Activated CD4-positive, alpha-beta T cell treated with anti-CD3 and anti-CD28 coated beads, Interleukin-2, amount 10 ng/mL, durations not matched to agents 7 days and 5 days (primary cell): ENCODE data around the gene UBE2C. TPM values are rescaled to one million over a fixed set of nuclear protein-coding genes. Genes with fewer than 3 reads are reported as not detected.

Source experiments
- CTCF ChIA-PET: fragments of 350-600 bp; sonication (Branson Sonifier 250); formaldehyde crosslinking; loops from one replicate; lab custom pipeline; 2021; ENCODE audit warnings: antibody characterized with exemption; lab: Charles Lee
- POLR2A ChIA-PET: fragments of 350-600 bp; sonication (Branson Sonifier 250); formaldehyde crosslinking; loops from one replicate; lab custom pipeline; 2021; ENCODE audit warnings: antibody characterized with exemption; lab: Charles Lee
- DNase-seq: peaks from one replicate; pipeline ENCODE4 v3.0.0-alpha.2; 2020
- H3K27ac Mint-ChIP-seq: one replicate; pipeline ENCODE4 v1.8.0; 2021; ENCODE audit warnings: mild to moderate bottlenecking, moderate library complexity, mixed read lengths
- H3K27me3 Mint-ChIP-seq: one replicate; pipeline ENCODE4 v1.8.0; 2021; ENCODE audit warnings: mixed read lengths
- H3K36me3 Mint-ChIP-seq: one replicate; pipeline ENCODE4 v1.8.0; 2021; ENCODE audit warnings: low read depth, mixed read lengths
- H3K4me1 Mint-ChIP-seq: one replicate; pipeline ENCODE4 v1.8.0; 2021; ENCODE audit warnings: mixed read lengths
- H3K4me3 Mint-ChIP-seq: one replicate; pipeline ENCODE4 v1.8.0; 2021; ENCODE audit warnings: mild to moderate bottlenecking, moderate library complexity, mixed read lengths
- H3K9me3 Mint-ChIP-seq: one replicate; pipeline ENCODE4 v1.8.0; 2021; ENCODE audit warnings: mixed read lengths
- total RNA-seq, 2 experiments: library from RNA; stranded (reverse); gene quantifications; one replicate each; pipeline ENCODE4 v1.2.3, GENCODE V29; 2021

UBE2C gene
- total RNA-seq, 2 experiments from 2014 or later = 232 to 244 TPM

- Mint-ChIP-seq H3K4me1 (peaks cover 28% of the 10 kb centered on the region), H3K36me3 (peaks cover 54% of the 10 kb centered on the region), H3K27me3 (no peaks in the 10 kb centered on the region), H3K27ac (no peak overlapping the region), H3K4me3 (no peak overlapping the region), H3K9me3 (no peaks in the 10 kb centered on the region)
- ChIA-PET POLR2A (no interaction called here), CTCF (interaction anchor here (0.6 to 1.7 kb wide), 2 partner anchors 11 to 159 kb away, joined by 3 to 6 read pairs; no protein-coding TSS in a partner anchor)
- no peak for DNase-seq
These were observed 2.1 kb upstream of the UBE2C start for GRCh38 chr20:45810191-45810970.

DNA sequence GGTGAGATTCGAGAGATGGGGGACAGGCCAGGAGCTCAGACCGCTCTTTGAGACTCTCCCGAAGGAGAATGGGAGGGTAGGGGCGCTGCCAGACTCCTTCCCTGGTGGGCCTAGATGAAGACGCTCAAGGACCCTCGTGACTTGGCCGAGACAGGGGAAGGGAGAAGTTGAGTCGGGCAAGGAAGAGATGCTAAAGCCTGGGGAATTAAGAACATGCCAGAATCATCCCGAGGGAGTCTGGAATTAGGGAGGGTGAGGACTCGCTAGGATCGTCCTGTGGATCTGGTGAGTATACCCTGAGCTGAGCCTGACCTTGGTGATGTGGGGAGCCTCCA, 529 bp downstream of the UBE2C start:
- peaks cover 64% of the 10 kb centered on the region for H3K36me3 Mint-ChIP-seq
- CTCF ChIA-PET = interaction anchor here (0.7 to 1.3 kb wide), 2 partner anchors 16 to 60 kb away, joined by 3 to 5 read pairs; no protein-coding TSS in a partner anchor
- H3K4me1 Mint-ChIP-seq = peaks cover 39% of the 10 kb centered on the region

GRCh38 chr20:45813489-45813888, 1.0 kb downstream of the UBE2C start:
- Mint-ChIP-seq H3K27me3 (no peaks in the 10 kb centered on the region), H3K9me3 (no peaks in the 10 kb centered on the region), H3K36me3 (peaks cover 64% of the 10 kb centered on the region), H3K27ac (peak overlapping the region; percentile 93), H3K4me3 (peak overlapping the region; percentile 96), H3K4me1 (peaks cover 39% of the 10 kb centered on the region)
- ChIA-PET POLR2A (no interaction called here), CTCF (interaction anchor here (0.7 to 1.6 kb wide), 4 partner anchors 9 to 59 kb away, joined by 3 to 5 read pairs (median 4); no protein-coding TSS in a partner anchor)
- DNase-seq = no peak

More for the DNA sequence above, 529 bp downstream of the UBE2C start:
- Mint-ChIP-seq H3K27ac (peak overlapping the region; percentile 93), H3K9me3 (no peaks in the 10 kb centered on the region), H3K27me3 (no peaks in the 10 kb centered on the region), H3K4me3 (peak overlapping the region; percentile 96)
- DNase-seq = no peak
- POLR2A ChIA-PET = interaction anchor here (0.9 kb wide), 1 partner anchor 21 kb away, joined by 4 read pairs; the partner anchor contains the start of gene SNX21

DNA sequence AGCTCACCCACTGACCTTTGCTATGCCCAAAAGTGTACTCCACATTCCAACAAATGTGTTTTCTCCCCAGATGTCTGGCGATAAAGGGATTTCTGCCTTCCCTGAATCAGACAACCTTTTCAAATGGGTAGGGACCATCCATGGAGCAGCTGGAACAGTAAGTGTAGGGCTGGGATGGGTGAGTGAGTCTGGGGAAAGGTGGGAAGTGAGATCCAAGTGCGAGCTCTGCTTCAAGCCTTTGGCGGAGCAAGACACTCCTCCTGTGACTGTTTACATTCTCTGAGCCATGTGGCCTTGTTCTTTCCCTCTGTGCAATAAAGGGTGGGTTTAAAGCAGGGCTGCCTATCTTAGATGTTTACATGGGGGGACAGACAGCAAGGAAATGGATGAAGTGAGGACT, 1.9 kb downstream of the UBE2C start:
- peaks cover 62% of the 10 kb centered on the region for H3K36me3 Mint-ChIP-seq
- H3K27me3 Mint-ChIP-seq = no peaks in the 10 kb centered on the region
- DNase-seq = no peak
- H3K4me1 Mint-ChIP-seq = peaks cover 39% of the 10 kb centered on the region
- ChIA-PET CTCF (interaction anchor here (0.6 to 1.6 kb wide), 4 partner anchors 10 to 930 kb away, joined by 3 to 5 read pairs (median 4); no protein-coding TSS in a partner anchor), POLR2A (no interaction called here)
- H3K27ac Mint-ChIP-seq = no peak overlapping the region
- no peak overlapping the region for H3K4me3 Mint-ChIP-seq
- no peaks in the 10 kb centered on the region for H3K9me3 Mint-ChIP-seq

DNA sequence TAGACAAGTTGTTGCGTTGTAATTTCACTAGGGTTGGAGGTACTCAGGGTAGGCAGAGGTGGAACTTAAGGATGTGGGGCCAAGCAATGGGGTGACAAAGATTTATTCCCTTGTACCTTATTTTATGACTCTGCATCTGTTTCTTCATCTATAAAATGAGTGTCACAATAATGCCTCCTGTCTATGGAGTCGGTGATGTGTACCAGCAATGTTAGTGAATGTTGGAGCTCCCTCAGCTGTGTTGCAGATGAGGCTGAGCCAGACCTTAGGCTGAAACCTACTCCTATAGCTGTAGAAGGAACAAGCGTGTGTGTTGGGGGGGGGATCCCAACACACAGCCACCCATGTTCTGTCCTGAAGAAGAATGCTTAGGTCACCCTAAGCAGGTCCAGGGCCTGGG, 4.5 kb downstream of the UBE2C start:
- peaks cover 1% of the 10 kb centered on the region for H3K27me3 Mint-ChIP-seq
- ChIA-PET POLR2A (no interaction called here), CTCF (interaction anchor here (0.8 kb wide), 1 partner anchor 170 kb away, joined by 3 read pairs; no protein-coding TSS in a partner anchor)
- no peak for DNase-seq
- peaks cover 42% of the 10 kb centered on the region for H3K36me3 Mint-ChIP-seq
- H3K9me3 Mint-ChIP-seq = no peaks in the 10 kb centered on the region
- peaks cover 32% of the 10 kb centered on the region for H3K4me1 Mint-ChIP-seq
- no peak overlapping the region for H3K4me3 Mint-ChIP-seq
- H3K27ac Mint-ChIP-seq = peak overlapping the region; percentile 39

GRCh38 chr20:45817376-45818194, 5.1 kb downstream of the UBE2C start:
- H3K27me3 Mint-ChIP-seq = peaks cover 8% of the 10 kb centered on the region
- H3K27ac Mint-ChIP-seq = no peak overlapping the region
- H3K36me3 Mint-ChIP-seq = peaks cover 37% of the 10 kb centered on the region
- CTCF ChIA-PET = interaction anchor here (0.8 to 1.3 kb wide), 2 partner anchors 152 to 169 kb away, joined by 3 read pairs; no protein-coding TSS in a partner anchor
- no peak overlapping the region for H3K4me3 Mint-ChIP-seq
- no peak for DNase-seq
- peaks cover 30% of the 10 kb centered on the region for H3K4me1 Mint-ChIP-seq
- POLR2A ChIA-PET = no interaction called here
- no peaks in the 10 kb centered on the region for H3K9me3 Mint-ChIP-seq

DNA sequence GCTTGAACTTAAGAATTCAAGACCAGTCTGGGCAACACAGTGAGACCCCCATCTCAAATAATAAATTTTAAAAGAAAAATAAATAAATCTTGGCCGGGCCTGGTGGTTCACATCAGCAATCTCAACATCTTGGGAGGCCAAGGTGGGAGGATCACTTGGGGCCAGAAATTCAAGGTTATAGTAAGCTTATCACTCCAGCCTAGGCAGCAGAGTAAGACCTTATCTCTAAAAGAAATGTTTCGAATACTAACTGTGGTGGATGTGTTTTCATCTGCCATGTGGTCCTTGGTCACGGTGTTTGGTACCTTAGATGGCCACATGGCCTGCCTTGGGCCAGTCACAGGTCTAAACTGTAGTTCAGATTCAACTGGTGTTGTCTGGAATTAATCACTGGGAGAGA, 5.8 kb downstream of the UBE2C start:
- no peak for DNase-seq
- Mint-ChIP-seq H3K36me3 (peaks cover 31% of the 10 kb centered on the region), H3K27me3 (peaks cover 14% of the 10 kb centered on the region), H3K4me1 (peaks cover 27% of the 10 kb centered on the region), H3K27ac (no peak overlapping the region), H3K4me3 (no peak overlapping the region), H3K9me3 (no peaks in the 10 kb centered on the region)
- CTCF ChIA-PET = interaction anchor here (0.9 to 1.3 kb wide), 3 partner anchors 10 to 152 kb away, joined by 3 read pairs; no protein-coding TSS in a partner anchor
- POLR2A ChIA-PET = no interaction called here

- POLR2A ChIA-PET = no interaction called here
- H3K4me1 Mint-ChIP-seq = peaks cover 29% of the 10 kb centered on the region
These were observed 7.0 kb downstream of the UBE2C start for GRCh38 chr20:45819466-45819865.

DNA sequence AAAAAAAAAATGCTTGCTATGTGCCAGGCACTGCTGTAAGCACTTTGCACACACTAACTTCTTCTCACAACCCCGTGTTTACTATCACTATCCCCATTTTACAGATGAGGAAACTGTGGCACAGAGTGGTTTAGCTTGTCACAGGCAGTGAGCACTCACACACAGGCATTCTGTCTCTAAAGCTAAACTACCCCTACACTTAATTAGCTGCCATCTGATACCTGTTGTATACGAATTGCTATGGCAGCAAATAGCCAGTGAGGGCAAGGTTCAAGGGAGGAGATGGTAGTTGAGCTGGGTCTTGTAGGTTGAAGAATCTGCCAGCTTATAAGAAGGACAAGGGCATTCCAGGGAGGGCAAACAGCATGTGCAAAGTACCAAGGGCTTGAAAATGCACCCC, 9.5 kb downstream of the UBE2C start:
- no peak overlapping the region for H3K27ac Mint-ChIP-seq
- no peak for DNase-seq
- ChIA-PET POLR2A (no interaction called here), CTCF (interaction anchor here (0.6 to 0.9 kb wide), 3 partner anchors 10 to 273 kb away, joined by 3 read pairs; no protein-coding TSS in a partner anchor)
- peaks cover 6% of the 10 kb centered on the region for H3K36me3 Mint-ChIP-seq
- H3K4me1 Mint-ChIP-seq = peaks cover 22% of the 10 kb centered on the region
- H3K4me3 Mint-ChIP-seq = no peak overlapping the region
- no peaks in the 10 kb centered on the region for H3K9me3 Mint-ChIP-seq
- peaks cover 29% of the 10 kb centered on the region for H3K27me3 Mint-ChIP-seq

More at GRCh38 chr20:45819466-45819865, 7.0 kb downstream of the UBE2C start:
- Mint-ChIP-seq H3K9me3 (no peaks in the 10 kb centered on the region), H3K27ac (no peak overlapping the region), H3K36me3 (peaks cover 22% of the 10 kb centered on the region), H3K27me3 (peaks cover 26% of the 10 kb centered on the region), H3K4me3 (no peak overlapping the region)
- CTCF ChIA-PET = interaction anchor here (0.6 to 1.1 kb wide), 4 partner anchors 8 to 1781 kb away, joined by 3 to 4 read pairs (median 3); no protein-coding TSS in a partner anchor
- no peak for DNase-seq

DNA sequence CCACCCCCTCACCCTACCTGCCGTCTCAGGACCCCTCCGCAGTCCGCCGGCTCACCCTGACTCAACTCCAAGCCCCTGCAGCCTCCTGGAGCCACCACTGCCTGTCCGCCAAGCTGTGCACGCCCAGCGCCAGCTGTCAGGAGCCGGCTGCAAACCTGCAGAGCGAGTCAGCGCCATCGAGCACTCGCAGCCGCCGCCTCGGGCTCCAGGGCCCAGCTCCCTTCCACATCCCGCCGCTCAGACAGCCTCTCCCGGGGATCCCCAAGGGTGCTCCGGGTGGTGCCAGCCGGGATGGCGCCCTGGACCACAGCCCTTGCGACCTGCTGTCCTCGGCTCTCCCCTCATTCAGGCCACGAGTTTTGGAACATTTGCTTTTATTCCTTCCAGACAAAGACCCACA, 10.4 kb downstream of the UBE2C start:
- no peak overlapping the region for H3K27ac Mint-ChIP-seq
- peaks cover 29% of the 10 kb centered on the region for H3K27me3 Mint-ChIP-seq
- ChIA-PET CTCF (interaction anchor here (0.7 to 1.0 kb wide), 2 partner anchors 9 to 23 kb away, joined by 3 read pairs; no protein-coding TSS in a partner anchor), POLR2A (no interaction called here)
- H3K4me3 Mint-ChIP-seq = no peak overlapping the region
- DNase-seq = no peak
- no peaks in the 10 kb centered on the region for H3K9me3 Mint-ChIP-seq
- H3K36me3 Mint-ChIP-seq = peaks cover under 1% of the 10 kb centered on the region
- peaks cover 19% of the 10 kb centered on the region for H3K4me1 Mint-ChIP-seq

- peak; percentile 64 for DNase-seq
- Mint-ChIP-seq H3K4me3 (peak overlapping the region; percentile 60), H3K4me1 (peaks cover 19% of the 10 kb centered on the region), H3K27me3 (peaks cover 29% of the 10 kb centered on the region), H3K27ac (peak overlapping the region; percentile 51), H3K36me3 (no peaks in the 10 kb centered on the region), H3K9me3 (no peaks in the 10 kb centered on the region)
- CTCF ChIA-PET = interaction anchor here (0.8 to 2.3 kb wide), 8 partner anchors 9 to 145 kb away, joined by 3 to 18 read pairs (median 3); no protein-coding TSS in a partner anchor
- POLR2A ChIA-PET = interaction anchor here (1.2 kb wide), 1 partner anchor 191 kb away, joined by 3 read pairs; no protein-coding TSS in a partner anchor
These were observed 11.7 kb downstream of the UBE2C start for GRCh38 chr20:45823949-45824835.
